GM19463 (cell line): ENCODE data around the gene NR1H3.
"Not testable (repeated sequence)": the region's sequence is repeated elsewhere in the genome, so short reads cannot be mapped to it uniquely, and the experiment has no call there.

Experiments
- ATAC-seq: cut with Tn5 transposase; IDR thresholded peaks from one replicate; pipeline ENCODE4 v1.9.1; 2021; ENCODE audit warnings: mild to moderate bottlenecking, moderate library complexity; ENCODE audit not compliant: unreplicated experiment

The NR1H3 gene

DNA sequence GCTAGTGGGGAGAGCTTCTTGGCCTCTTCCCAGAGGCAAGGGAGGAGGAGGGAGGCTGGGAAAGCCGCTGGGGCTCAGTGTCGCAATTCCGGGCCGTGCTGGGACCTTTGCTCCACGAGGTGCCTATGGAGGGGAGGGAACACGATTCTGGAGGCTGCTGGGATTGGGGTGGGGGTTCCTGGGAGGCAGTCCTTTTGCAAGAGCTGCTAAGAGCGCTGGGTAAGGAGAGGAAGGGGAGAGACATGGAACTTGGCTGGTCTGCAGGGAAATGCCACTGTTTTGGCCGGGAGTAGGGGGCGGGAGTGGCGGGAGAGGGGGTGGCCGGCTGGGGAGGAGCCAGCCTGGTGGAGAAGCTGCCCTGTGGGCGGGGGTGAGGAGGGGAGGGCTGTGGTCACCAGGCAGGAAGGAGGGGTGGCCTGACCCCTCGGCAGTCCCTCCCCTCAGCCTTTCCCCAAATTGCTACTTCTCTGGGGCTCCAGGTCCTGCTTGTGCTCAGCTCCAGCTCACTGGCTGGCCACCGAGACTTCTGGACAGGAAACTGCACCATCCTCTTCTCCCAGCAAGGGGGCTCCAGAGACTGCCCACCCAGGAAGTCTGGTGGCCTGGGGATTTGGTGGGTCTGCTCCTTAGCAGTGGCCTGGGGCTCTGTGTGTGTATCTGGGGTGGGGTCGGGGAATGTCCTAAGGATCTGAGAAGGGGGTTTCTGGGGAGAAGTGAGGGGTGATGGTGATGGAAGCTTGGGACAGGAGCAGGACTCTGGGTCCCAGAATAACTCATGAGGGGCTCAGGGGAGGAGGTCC lies at the start of gene NR1H3:
TSS of gene NR1H3 (plus strand) at position 480 of the 800 bp plus-strand sequence. CDS start 1,221 bp downstream, outside the sequence.
- no peak for ATAC-seq

DNA sequence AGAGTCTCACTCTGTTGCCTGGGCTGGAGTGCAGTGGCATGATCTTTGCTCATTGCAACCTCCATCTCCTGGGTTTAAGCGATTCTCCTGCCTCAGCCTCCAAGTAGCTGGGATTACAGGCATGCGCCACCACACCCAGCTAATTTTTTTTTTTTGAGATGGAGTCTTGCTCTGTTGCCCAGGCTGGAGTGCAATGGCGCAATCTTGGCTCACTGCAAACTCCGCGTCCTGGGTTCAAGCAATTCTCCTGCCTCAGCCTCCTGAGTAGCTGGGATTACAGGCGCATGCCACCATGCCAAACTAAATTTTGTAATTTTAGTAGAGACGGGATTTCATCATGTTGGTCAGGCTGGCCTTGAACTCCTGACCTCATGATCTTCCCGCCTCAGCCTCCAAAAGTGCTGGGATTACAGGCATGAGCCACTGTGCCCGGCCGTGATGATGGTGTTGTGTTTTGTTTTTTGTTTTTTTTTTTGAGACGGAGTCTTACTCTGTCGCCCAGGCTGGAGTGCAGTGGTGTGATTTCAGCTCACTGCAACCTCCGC lies 49.7 kb upstream of the NR1H3 start:
- ATAC-seq: not testable (repeated sequence)

GRCh38 chr11:47208628-47209027 lies 49.2 kb upstream of the NR1H3 start:
- no peak for ATAC-seq

- no peak for ATAC-seq
Measured at GRCh38 chr11:47212938-47213337, 44.9 kb upstream of the NR1H3 start.

DNA sequence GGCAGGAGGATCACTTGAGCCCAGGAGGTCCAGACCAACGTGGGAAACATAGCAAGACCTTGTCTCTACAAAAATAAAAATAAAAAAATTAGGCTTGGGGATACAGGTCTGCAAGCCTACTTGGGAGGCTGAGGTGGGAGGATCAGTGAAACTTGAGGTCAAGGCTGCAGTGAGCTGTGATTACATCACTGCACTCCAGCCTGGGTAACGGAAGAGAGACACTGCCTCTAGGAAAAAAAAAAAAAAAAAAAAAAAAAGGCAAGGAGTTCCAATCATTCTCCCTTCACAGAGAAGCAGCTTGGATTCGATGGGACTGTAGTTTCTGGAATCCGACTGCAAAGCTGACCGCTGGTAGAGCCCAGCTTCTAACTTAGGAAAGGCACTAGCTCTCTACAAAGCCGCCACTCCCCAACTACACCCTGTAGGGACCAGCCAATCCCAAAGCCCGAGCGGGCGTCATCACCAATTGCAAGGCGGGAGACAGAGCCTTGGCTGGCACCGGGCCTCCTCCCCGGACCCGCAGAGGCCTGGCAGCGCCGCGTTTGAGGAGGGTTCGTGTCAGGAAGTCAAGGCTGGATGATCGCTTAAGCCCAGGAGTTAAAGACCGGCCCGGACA lies 43.7 kb upstream of the NR1H3 start:
- peak; percentile 70 for ATAC-seq

DNA sequence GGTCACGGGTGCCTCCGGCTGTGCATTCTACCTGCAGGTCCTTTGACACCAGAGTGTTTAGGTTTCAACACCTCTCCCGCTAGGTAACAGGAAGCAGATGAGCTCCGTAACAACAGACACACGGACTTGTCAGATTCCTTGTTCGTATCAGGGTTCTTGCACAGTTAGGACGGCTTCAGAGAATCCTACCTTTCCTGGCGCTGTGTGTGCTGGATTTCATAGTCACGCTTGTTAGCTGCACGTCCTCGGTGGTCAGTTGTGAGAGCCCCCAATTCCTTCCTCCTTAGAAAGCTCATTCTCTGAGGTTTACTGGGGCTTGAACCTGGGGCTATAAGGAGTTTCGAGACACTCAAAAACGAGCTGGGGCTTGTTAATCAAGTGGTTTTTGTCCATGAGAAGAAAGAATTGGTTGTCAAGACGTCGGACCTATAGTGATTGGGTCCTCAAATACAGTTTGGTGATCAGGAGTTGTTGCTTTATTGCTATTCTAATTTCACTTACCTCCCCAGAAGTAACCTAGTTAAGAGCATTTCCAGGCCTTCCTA lies 42.4 kb upstream of the NR1H3 start:
- no peak for ATAC-seq

DNA sequence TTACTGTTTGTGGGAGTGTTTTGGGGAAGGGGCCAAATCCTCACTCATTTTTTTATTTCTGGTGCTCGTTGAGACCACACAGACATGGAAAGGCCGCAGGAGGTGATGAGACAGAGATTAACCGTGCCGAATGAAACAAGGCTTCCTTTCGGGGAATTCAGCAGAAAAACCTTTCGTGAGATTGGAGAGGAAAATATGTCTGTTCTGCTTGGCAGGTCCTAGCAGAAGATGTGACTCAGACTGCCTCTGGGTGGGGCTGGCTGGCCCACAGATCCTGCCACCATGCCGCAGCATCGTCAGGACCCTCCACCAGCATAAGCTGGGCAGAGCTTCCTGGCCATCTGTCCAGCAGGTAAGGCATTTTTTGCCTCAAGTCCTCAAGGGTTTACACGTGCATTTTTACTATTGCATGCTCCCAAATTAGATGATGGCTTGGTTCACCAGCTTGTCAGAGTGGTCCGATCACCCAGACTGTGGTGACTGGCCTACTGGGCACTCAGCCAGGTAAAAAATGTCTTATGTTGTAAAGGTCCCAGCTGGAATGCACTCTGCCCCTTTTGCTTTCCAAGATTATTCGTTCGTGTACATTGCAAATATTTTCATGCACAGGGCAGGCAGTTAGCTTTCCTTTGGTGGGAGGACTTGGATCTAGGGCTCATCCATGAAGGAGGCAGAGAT lies 41.5 kb upstream of the NR1H3 start:
- peak; percentile 32 for ATAC-seq

DNA sequence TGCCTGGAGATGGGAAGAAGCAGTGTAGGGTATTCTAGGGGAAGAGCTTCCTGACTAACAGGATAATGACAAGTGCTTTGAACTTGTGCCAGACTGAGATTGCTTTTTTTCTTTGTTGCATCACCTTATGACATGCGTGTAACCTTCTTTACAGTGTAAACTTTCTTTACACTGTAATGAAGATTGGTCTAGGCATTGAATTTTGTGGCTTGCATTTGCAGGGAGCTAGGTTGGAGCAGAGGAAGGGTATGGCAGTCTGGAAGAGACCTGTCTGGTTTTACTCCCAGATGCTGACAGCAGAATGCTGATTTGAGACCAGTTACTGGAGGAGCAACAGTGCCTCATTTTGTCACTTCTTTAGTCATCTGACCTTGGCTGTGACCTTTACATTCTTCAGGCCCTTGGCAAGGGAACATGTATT lies 37.4 kb upstream of the NR1H3 start:
- no peak for ATAC-seq

DNA sequence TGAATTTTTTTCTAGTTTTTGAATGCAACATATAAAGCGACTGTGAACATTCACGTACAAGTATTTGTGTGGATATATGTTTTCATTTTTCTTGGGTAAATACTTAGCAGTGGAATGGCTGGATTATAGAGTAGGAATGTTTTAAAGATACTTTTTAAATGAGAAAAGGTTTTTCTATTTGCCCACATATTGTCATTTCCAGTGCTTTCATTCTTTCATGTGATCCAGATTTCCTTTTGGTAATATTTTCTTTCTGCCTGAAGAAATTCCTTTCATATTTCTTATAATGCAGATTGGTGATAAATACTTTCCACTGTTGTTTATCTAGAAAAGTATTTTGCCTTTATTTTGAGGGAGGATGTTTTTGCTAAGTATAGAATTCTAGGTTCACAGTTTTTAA lies 35.1 kb upstream of the NR1H3 start:
- no peak for ATAC-seq

GRCh38 chr11:47225552-47226400 lies 32.0 kb upstream of the NR1H3 start:
- peak; percentile 68 for ATAC-seq

GRCh38 chr11:47229161-47229560 lies 28.6 kb upstream of the NR1H3 start:
- ATAC-seq: no peak

- ATAC-seq: no peak
Measured at GRCh38 chr11:47233051-47233450, 24.7 kb upstream of the NR1H3 start.

GRCh38 chr11:47233989-47234668 lies 23.7 kb upstream of the NR1H3 start:
- no peak for ATAC-seq

DNA sequence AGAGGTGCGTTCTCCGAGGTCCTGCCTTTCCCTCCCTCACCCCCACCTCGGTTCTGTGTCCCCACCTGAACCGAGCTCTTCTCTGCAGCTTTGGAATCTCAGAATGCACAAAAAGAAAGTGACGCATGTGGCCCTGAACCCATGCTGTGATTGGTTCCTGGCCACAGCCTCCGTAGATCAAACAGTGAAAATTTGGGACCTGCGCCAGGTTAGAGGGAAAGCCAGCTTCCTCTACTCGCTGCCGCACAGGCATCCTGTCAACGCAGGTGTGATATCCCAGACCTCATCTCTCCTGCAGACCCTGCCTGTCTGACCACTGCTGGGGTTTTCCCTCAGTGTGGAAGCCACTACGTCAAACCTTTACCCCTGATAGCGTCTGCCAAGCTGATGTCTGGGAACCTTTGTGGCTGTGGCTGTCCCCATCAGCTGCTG lies 23.1 kb upstream of the NR1H3 start:
- no peak for ATAC-seq

GRCh38 chr11:47235163-47235562 lies 22.6 kb upstream of the NR1H3 start:
- no peak for ATAC-seq

DNA sequence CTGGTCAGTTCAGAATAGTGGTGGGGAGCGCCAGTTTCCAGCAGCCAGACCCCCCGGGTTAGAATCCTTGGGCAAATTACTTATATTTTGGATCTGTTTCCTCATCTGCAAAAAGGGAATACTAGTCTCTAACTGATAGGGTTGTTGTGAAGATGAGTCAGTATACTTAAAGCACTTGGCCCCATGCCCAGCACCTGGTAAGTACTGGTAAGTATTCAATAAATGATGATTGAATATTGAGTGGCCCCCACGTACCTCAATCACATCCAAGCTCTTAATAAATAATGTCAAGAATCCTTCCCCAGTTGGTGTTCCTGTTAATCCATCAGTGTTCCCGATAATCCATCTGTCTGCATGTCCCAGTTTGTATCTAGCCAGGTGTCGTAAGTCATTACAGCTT lies 21.3 kb upstream of the NR1H3 start:
- ATAC-seq: no peak

- ATAC-seq: no peak
Measured at GRCh38 chr11:47239852-47240251, 17.9 kb upstream of the NR1H3 start.

DNA sequence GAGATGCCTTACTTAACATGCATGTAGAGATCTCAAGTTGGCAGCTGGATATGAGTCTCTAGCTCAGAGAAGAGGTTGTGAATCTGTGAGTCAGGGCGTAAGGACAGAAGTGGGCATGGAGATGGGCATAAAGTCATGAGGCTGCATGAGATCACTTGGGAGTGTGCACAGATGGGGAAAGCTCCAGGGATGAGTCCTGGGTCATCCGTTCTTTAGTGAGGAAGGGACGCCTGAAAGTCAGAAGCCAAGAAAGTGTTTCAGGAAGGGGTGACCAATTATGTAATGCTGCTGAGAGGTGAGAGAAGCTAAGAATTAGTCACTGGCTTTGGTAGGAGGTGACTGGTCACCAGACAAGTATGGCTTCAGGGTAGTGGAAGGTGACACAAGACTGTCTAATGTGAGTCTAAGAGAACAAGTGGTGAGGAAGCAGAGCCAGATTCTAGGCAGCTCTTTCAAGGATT lies 15.9 kb upstream of the NR1H3 start:
- no peak for ATAC-seq

- ATAC-seq: no peak
Measured at GRCh38 chr11:47242596-47243192, 15.1 kb upstream of the NR1H3 start.
